ENCODE measurements around the gene OR6J1.

- TF ChIP-seq CTCF (IDR thresholded peaks at IDR 0.05) (no peak), POLR2A (IDR thresholded peaks at IDR 0.05) (no peak), POLR2AphosphoS5 (IDR thresholded peaks at IDR 0.05) (no peak)
Measured at GRCh38 chr14:22601456-22601855, 42.7 kb downstream of the OR6J1 start.
